GM21737 (cell line): ENCODE measurements around the gene FAM228A.
"Not testable (repeated sequence)": the region's sequence is repeated elsewhere in the genome, so short reads cannot be mapped to it uniquely, and the experiment has no call there.

Experiments used
- ATAC-seq: cut with Tn5 transposase; IDR thresholded peaks from one replicate; pipeline ENCODE4 v1.9.1; 2021; ENCODE audit warnings: mild to moderate bottlenecking, moderate library complexity; ENCODE audit not compliant: unreplicated experiment

The FAM228A gene

GRCh38 chr2:24174851-24175277 is at the start of gene FAM228A:
TSS of gene FAM228A (plus strand) at chr2:24175053. CDS start at chr2:24175481, 428 bp downstream.
- ATAC-seq: no peak

DNA sequence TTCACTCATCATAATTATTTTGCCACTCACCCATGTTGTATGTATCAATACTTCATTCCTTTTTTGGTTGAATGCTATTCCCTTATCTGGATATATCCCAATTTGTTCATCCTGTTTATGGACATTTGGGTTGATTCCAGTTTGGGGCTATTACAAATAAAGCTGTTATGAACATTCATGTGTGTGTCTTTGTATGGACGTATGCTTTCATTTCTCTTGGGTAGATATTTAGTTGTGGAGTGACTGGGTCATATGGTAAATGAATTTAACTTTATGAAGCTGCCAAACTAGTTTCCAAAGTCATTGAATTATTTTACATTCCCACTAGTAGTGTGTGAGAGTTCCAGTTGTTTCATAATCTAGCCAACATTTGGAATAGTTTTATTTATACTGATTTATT is 48.9 kb upstream of the FAM228A start:
- ATAC-seq: no peak

- no peak for ATAC-seq
These were observed 42.3 kb upstream of the FAM228A start for GRCh38 chr2:24132543-24132942.

DNA sequence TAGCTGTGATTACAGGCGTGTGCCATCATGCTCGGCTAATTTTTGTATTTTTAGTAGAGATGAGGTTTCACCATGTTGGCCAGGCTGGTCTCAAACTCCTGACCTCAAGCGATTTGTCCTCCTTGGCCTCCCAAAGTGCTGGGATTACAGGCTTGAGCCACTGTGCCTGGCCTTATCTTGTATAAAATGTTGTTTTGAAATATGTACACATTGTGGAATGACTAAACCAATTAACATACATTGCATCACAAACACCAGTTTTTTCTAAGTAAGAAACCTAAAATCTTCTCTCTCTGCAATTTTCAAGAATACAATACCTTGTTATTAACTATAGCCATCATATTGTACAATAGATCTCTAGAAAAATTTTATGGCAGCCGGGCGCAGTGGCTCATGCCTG is 34.5 kb upstream of the FAM228A start:
- ATAC-seq: not testable (repeated sequence)

DNA sequence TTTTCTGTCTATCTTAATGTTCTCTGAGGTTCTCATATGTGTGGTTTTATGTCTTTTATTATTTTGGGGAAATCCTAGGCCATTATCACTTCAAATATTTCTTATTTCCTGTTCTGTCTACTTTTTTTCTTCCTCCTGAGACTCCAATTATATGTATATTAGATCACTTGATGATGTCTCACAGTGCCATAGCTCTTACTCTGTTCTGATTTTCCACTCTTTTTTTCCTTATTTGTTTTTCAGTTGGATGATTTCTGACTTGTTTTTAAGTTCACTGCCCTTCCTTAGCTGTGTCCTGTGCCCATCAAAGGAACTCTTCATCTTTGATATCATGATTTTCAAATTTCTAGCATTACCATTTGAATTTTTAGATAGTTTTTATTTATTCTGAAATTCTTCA is 27.5 kb upstream of the FAM228A start:
- no peak for ATAC-seq

- ATAC-seq: no peak
These were observed 22.2 kb upstream of the FAM228A start for GRCh38 chr2:24152413-24153197.

DNA sequence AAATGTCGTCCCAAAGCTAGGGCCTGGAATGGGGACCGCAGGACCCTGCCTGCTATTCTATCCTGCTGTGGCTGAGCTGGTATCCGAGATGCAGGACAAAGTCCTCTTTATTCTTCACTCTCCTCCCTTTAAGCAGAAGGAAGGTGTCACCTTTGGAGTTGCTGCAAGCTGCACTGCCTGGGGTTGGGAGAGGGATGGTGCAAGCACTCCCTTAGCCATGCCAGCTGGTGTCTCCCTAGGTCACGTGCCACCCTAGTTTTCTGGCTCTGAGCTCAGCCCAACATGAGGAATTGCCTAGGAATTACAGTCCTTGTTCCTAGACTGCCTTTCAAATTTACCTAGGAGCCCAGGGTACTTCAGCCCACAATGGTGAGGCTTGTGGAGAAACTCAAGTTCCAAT is 21.4 kb upstream of the FAM228A start:
- ATAC-seq: no peak

DNA sequence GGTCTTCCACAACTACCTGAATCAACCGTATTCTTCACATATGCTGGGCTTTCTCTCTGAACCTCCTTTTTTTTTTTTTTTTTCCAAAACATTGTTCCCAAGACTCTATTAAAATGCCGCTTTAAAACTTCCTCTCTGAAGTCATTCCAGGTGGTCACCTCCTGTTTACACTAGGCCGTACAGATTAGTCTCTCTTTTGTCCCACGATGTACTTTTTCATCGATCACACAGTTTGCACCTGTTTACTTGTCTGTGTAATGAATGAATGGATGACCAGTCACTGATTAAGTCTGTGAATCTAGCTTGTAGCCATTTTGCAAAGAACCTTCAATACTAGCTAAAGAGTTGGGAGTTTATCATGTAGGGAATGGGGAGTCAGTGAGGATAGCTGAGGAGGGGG is 16.7 kb upstream of the FAM228A start:
- no peak for ATAC-seq

- ATAC-seq: no peak
These were observed 15.1 kb upstream of the FAM228A start for GRCh38 chr2:24159708-24160107.

DNA sequence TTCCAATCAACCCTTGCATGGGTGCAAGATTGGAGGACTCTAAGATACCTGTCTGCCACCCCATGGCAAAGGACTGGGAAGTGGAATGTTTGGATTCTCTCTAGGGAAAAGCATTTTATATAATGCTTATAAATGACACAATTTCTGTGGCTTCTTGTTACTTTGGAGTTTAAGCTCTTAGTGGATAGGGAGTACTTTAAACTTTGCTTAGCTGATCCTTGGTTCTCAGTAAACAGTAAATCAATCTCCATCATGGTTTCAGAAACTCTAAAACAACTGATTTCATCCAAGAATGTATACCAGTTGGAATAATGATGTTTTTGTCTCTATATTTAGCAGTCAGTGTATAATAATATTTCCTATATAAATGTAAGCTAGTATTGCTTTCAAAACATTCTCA is 14.1 kb upstream of the FAM228A start:
- no peak for ATAC-seq

- ATAC-seq: no peak
These were observed 12.4 kb upstream of the FAM228A start for GRCh38 chr2:24162494-24162893.

DNA sequence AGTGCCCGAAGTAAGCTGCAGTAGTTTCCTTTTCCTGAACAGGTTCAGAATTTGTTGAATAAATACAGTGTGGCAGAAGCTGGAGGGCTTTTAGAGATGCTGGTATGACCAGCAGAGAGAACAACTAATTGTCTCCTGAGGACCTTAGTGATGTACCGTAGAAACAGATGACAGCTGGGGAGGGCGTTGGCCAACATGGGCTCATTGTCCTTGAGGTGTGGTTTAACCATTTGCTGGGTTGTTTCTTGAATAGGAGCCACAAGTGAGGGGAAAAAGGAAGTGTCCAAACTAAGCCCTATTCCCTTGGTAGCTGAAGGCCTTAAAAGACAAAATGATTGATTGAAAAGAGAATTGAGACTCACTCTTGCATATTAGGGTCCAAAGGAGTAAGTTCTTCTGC is 11.7 kb upstream of the FAM228A start:
- ATAC-seq: no peak

DNA sequence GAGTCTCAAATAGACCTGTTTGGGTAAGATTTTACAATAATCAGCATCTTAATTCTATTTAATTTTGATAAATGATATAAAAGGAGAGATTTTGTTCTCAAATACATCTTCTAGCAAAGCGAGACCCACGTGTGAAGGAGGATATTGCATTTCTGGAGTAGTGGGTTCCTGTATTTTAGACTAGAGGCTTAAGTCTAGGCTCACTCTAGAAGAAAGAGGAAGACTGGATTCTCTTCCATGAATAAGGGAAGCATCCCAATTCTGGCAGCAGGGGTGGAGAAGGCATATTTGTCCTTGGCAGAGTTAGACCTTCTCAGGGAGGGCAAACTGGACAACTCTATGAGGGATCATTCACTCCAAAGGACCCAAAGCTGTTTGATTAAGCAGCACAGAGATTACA is 11.3 kb upstream of the FAM228A start:
- ATAC-seq: no peak

DNA sequence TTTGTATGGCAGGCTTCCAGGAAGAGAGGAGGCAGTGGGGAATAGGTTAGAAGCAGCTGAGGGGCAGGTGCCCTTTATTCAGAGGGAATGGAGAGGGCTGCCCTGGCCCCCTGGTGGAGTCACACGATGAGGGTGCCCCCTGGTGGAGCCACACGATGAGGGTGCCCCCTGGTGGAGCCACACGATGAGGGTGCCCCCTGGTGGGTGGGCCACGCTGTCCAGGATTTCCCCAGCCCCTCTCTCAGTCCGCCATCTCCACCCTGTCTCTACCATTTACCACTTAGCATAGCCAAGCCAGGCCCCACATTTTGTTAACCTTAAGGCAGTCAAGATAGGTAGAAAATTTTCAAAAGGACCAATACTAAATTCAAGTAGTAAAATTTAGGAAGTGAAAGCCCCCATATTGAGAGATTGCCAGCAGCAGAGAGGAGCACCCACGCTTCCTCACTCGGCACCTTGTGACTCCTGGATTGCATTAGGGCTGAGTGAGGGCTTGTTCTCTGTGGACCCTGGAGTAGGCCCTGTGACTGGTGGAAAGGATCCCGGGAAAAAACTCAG is 10.4 kb upstream of the FAM228A start:
- ATAC-seq: no peak

- ATAC-seq: no peak
These were observed 5.8 kb upstream of the FAM228A start for GRCh38 chr2:24169023-24169422.

DNA sequence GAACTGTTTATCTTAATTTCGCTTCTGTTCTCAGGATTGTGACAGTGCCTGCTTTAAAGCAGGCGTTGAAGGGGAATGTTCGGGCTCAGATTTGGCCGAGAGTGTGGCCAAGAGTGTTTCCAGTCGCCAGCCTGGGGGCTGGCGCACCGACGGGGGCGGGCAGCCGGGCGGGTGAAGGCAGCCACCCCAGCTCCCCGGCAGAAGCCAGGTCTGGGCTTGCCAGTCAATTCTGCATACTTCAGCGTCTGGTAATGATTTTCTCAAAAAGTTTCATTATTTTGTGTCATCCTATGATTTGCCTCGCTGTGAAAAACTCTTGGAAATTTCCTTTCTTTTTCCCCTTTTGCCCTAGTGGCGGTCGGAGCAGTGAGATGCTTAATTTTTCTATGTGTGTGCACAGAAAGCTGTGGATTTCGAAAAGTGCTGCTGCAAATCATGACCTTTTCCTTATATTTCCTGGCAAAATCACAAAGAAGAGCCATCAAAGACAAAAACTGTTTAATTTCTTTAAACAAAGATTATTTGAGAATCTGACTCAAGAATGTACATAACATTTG is 856 bp downstream of the FAM228A start:
- no peak for ATAC-seq

DNA sequence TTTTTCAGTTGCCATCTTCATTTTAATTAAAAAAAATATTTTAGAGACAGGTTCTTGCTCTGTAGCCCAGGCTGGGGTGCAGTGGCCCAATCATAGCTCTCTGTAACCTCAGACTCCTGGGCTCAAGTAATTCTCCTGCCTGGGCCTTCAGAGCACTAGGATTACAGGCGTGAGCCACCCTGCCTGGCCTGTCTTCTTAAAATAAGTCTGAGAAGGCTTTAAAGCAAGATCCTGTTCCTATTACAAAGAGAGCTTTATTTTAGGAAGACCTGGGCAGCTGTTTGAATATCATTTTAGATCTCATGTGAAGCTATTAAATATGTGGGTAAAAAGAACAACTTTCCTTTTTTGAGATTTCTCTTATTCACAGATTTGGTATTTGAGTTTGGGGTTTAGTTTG is 1.5 kb downstream of the FAM228A start:
- no peak for ATAC-seq

DNA sequence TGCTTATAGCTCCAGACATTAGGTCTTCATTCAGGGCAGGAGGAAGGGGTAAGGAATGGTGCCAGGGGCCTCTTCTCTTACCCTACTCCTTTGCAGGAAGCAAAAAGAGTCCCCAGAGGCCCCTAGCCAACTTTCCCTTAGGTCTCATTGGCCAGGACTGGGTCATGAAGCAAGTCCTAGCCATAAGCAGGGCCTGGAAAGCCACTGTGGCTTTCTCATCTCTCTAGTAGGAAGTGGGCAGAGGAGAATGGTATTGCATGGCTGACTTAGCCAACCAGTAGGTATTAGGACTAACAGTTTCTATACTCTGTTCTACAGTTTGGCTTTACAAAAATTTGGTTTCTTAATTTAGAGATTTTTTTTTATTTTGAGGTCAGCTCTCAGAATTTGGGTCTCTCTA is 4.8 kb downstream of the FAM228A start:
- no peak for ATAC-seq

GRCh38 chr2:24181849-24182248 is 7.0 kb downstream of the FAM228A start:
- no peak for ATAC-seq

- no peak for ATAC-seq
These were observed 7.7 kb downstream of the FAM228A start for GRCh38 chr2:24182507-24182906.

- ATAC-seq: no peak
These were observed 8.7 kb downstream of the FAM228A start for GRCh38 chr2:24183366-24184069.

DNA sequence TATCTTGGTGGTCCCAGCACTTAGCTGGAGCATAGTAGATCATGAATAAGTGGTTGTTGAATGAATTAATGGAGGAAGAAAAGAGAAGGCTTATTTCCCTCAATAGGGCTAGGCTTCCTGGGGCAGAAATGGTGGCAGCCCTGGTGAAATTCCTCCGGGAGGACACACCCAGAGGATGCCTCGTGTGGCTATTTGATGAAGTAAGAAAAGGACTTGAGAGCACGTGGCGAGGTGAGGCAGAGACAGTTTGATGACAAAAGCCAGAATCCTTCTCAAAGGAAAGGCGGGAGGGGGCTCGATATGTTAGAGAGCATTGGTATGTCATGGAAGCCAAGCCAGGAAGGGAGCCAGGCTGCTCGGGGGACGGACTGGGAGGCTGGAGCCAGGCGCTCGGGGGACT is 14.7 kb downstream of the FAM228A start:
- no peak for ATAC-seq
